GM19397 (cell line): Measurements from ENCODE around the gene COMMD7.

ENCODE experiments used
- ATAC-seq: cut with Tn5 transposase; IDR thresholded peaks from one replicate; pipeline ENCODE4 v1.9.1; 2021; ENCODE audit warnings: mild to moderate bottlenecking, moderate library complexity; ENCODE audit not compliant: unreplicated experiment

The COMMD7 gene

GRCh38 chr20:32743237-32744112 is at the start of gene COMMD7:
Gene COMMD7, minus strand, starts transcription at chr20:32743467. Its CDS starts 76 bp downstream, at chr20:32743391.
- peak; percentile 66 for ATAC-seq

GRCh38 chr20:32792731-32793458 is 49.6 kb upstream of the COMMD7 start:
- ATAC-seq: no peak

GRCh38 chr20:32792316-32792715 is 49.0 kb upstream of the COMMD7 start:
- peak; percentile 67 for ATAC-seq

- ATAC-seq: no peak
These were observed 47.4 kb upstream of the COMMD7 start for GRCh38 chr20:32790751-32791057.

GRCh38 chr20:32789896-32790750 is 46.9 kb upstream of the COMMD7 start:
- ATAC-seq: no peak

- ATAC-seq: no peak
These were observed 43.9 kb upstream of the COMMD7 start for GRCh38 chr20:32787168-32787567.

- no peak for ATAC-seq
These were observed 42.9 kb upstream of the COMMD7 start for GRCh38 chr20:32786059-32786760.

GRCh38 chr20:32784369-32785080 is 41.3 kb upstream of the COMMD7 start:
- ATAC-seq: no peak

- ATAC-seq: no peak
These were observed 37.7 kb upstream of the COMMD7 start for GRCh38 chr20:32780749-32781655.

- no peak for ATAC-seq
These were observed 37.0 kb upstream of the COMMD7 start for GRCh38 chr20:32780278-32780677.

GRCh38 chr20:32779500-32780211 is 36.4 kb upstream of the COMMD7 start:
- ATAC-seq: no peak

GRCh38 chr20:32777177-32777956 is 34.1 kb upstream of the COMMD7 start:
- no peak for ATAC-seq

GRCh38 chr20:32775336-32775991 is 32.2 kb upstream of the COMMD7 start:
- ATAC-seq: no peak

GRCh38 chr20:32773855-32774254 is 30.6 kb upstream of the COMMD7 start:
- no peak for ATAC-seq

GRCh38 chr20:32773223-32773622 is 30.0 kb upstream of the COMMD7 start:
- ATAC-seq: no peak

GRCh38 chr20:32772046-32772445 is 28.8 kb upstream of the COMMD7 start:
- ATAC-seq: no peak
